NOMO-1 treated with dmso at 0.1 percent for 144 hours (cell line): ENCODE results near the gene SLC25A17.
"Not testable (repeated sequence)": the region's sequence is repeated elsewhere in the genome, so short reads cannot be mapped to it uniquely, and the experiment has no call there.

Source experiments
- DNase-seq: peaks from one replicate; lab custom pipeline; 2025; ENCODE audit not compliant: unreplicated experiment; lab: John Stamatoyannopoulos, UW

Gene SLC25A17

GRCh38 chr22:40819599-40820140, 524 bp upstream of the SLC25A17 start:
- no peak for DNase-seq

DNA sequence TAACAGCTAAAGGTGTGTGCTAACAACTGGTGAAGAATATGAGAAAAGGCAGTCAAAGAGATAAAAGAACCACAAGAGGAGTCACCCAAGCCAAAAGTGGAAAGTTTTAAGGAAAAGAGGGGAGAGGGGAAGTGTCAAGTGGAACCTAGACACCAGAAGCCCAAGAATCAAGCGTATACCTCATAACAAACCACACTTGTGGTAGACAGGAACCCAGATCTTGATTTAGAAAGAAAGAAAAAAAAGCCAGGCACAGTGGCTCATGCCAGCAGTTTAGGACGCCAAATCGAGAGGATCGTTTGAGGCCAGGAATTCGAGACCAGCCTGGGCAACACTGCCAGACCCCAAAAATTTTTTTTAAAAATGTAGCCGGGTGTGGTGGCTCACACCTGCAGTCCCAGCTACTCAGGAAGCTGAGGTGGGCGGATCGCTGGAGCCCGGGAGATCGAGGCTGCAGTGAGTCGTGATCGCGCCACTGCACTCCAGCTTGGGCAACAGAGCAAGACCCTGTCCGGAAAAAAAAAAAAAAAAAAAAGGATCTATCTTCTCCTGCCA, 877 bp downstream of the SLC25A17 start:
- DNase-seq = no peak

- no peak for DNase-seq
Observed at GRCh38 chr22:40817737-40818136, 1.4 kb downstream of the SLC25A17 start.

GRCh38 chr22:40813912-40814315, 5.2 kb downstream of the SLC25A17 start:
- no peak for DNase-seq

- no peak for DNase-seq
Observed at GRCh38 chr22:40808018-40808841, 10.9 kb downstream of the SLC25A17 start.

DNA sequence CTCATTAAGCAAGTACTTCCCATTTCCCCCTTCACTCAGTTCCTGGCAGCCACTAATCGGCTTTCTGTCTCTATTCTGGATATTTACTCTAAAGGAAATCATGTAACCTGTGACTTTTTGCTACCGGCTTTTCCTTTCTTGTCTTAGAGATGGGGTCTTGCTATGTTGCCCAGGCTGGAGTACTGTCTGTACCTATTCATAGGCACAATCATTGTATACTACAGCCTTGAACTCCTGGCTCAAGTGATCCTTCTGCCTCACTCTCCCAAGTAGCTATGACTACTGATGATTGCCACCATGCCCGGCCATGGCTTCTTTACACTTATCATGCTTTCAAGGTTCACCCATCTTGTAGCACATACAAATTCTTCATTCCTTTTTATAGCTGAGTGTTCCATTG, 12.4 kb downstream of the SLC25A17 start:
- no peak for DNase-seq

DNA sequence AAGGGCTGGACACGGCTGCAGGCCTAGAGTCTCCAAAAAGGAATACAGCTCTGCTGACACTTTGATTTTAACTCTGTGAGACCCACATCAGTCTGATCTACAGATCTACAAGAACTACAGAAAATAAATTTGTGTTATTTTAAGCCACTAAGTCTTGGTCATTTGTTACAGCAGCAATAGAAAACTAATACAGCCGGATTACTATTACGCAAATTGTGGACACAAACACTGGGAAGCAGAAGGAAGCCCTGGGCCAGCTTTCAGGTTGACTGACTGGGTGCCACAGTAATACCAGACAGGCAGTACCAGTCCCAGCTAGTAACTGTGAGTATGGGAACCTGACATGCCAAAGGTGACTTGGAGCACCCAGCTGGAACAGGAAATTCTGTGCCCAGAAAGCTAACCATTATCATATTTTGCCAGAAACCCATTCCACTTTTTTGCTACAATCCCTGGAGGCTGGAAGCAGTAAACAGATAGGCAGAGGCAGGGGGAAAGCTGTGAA, 13.4 kb downstream of the SLC25A17 start:
- no peak for DNase-seq

DNA sequence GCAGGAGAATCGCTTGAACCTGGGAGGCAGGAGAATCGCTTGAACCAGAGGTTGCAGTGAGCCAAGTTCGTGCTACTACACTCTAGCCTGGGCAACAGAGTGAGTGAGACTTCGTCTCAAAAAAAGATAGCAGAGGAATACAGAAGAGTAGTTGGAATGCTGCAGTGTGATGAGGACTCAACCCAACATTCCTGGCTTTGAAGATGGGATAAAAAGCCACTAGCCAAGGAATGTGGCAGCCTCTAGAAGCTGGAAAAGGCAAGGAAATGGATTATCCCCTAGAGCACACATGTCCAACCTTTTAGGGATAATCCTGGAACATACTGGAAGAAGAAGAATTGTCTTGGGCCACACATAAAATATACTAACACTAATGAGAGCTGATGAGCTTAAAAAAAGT, 13.9 kb downstream of the SLC25A17 start:
- DNase-seq = no peak

DNA sequence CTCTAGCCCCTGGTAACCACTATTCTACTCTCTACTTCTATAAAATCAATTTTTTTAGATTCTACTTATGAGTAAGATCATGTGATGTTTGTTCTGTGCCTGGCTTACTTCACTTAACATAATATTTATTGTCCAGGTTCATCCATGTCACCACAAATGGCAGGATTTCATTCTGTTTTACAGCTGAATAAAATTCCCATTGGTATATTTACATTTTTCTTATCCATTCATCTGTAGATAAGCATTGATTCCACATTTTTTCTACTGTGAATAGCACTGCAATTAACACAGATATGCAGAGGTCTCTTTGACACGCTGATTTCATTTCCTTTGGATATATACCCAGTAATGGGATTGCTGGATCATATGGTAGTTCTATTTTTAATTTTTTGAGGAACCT, 15.8 kb downstream of the SLC25A17 start:
- no peak for DNase-seq

DNA sequence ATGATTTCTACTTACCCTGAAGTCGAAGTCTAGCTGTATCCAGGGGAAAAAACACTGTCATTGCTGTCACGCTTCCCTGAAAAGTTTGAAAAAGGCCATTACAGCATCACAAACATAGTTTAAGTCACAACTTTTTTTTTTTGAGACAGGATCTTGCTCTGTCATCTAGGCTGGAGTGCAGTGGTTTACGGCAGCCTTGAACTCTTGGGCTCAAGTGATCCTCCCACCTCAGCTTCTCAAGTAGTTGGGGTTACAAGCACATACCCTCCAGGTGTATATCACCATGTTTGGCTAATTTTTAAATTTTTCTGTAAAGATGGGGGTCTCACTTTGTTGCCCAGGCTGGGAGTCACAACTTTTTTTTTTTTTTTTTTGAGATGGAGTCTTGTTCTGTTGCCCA, 20.1 kb downstream of the SLC25A17 start:
- DNase-seq = no peak

DNA sequence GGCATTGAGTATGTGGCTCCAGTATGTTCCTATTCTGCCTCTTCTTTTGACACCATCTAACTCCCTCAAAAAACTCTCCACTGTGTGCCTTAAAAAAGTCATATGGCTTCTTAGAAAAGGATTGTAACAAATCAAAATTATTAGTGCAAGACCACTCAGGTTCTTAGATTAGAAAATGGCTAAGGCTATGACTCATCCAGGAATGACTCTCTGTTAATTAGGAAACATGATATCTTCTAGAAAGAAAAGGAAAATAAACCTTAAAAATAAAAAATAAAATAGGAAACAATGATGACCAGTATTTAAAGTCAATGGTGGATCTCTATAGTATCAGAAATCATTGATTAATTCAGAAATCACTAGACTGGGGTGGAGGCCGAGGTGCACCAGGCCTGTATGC, 21.7 kb downstream of the SLC25A17 start:
- no peak for DNase-seq

GRCh38 chr22:40792451-40792850, 26.7 kb downstream of the SLC25A17 start:
- DNase-seq = no peak

DNA sequence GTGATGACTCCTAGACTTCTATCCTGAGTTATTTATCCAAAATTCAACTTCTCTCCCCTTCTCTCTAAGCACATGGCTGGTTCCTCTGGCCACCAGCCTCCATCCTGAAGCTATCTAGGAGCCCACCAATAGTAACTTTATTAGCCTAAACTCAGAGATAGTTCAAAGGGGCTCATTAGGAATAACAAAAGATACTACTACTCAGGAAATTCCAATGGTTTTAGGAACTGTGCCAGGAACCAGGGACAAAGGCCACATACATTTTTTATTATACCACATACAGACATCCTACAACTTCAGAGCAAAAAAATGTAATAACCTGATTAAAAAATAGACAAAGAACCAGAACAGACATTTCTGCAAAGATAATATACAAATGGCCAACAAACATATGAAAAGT, 27.9 kb downstream of the SLC25A17 start:
- DNase-seq = no peak

GRCh38 chr22:40789131-40789530, 30.0 kb downstream of the SLC25A17 start:
- no peak for DNase-seq

DNA sequence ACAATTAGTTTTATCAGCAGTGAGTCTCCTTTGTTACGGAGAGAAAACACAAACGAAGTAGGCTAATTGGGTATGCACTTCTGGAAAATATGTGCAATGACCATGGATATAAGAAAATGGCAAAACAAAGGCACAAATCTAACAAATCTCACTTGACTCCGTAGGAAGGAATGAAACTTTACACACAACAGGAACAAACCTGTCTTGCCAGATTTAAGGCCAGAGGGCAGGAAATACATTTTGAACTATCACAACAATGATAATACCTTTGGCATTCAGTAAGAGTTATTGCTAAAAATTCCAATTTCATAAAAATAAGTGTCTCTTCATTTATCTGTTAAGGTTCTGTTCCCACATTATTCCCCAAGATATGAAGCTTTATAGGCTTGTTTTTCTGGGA, 36.6 kb downstream of the SLC25A17 start:
- no peak for DNase-seq

- not testable (repeated sequence) for DNase-seq
Observed at GRCh38 chr22:40781749-40782148, 37.4 kb downstream of the SLC25A17 start.

- no peak for DNase-seq
Observed at GRCh38 chr22:40769761-40770160, 49.4 kb downstream of the SLC25A17 start.

- DNase-seq = no peak
Observed at GRCh38 chr22:40768206-40768605, 50.9 kb downstream of the SLC25A17 start.

DNA sequence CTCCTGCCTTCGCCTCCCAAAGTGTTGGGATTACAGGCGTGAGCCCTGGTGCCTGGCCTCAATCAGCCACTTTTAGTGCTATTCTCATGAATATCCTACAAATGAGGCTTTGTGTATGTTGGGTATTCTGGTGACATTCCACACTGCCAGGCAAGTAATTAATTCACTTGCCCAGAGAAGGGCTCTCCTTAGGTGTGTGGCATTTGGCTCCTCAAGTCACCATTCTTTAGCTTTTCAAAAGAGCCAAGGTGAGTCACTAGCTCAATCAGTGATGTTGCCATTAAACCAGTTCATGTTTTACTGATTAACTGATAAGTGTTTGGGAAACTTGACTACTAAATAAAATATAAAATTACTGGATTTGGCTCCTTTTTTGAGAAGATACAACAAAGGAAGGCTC, 52.2 kb downstream of the SLC25A17 start:
- DNase-seq = no peak

DNA sequence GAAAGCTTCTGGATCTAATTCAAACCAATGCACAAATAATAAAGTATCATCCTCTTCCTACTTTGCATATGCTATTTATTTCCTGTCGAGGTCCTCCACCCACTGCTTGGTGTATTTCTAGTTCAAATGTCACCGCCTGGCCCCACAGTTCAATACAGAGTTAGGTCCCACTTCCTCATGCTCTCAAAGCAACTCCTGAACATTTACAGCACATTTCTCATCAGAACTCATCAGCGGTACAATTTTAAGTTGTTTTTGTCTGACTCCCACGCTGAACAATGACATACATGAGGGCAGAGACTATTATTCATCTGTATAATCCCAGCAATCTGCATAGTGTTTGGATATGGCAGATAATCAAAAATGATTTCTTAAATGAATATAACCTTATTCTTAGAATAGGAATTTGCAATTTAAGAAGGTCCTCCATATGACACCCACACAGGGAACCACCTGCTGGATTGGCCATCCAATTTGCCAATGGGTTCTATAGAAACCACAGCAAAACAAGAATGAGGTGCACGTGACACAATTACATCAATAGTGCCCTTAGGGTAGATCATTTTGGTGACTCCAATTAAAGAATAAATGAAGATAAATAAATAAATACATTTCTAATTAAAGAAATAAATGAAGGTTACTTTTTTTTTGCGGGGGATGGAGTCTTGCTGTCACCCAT, 54.2 kb downstream of the SLC25A17 start:
- DNase-seq = peak; percentile 20

DNA sequence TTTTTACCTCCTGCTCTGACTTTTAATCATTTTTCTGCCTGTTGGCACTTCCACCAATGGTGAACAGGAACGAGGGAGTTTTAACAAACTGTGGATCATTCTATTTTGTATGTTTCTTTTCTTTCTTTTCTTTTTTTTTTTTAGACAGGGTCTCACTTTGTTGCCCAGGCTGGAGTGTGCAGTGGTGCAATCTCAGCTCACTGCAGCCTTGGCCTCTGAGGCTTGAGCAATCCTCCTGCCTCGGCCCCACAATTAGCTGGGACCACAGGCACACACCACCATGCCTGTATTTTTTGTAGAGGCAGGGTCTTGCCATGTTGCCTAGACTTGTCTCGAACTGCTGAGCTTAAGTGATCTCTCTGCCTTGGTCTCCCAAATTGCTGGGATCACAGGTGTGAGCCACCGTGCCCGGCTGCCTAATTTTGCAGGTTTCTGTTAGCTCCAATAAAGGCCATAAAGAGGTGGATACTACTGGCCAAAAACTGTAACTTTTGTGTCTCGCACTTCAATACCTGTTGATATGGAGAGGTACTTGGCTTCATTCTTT, 59.8 kb downstream of the SLC25A17 start:
- DNase-seq = no peak
